ENCODE data around the gene MRTFA. TPM values are rescaled to one million over a fixed set of nuclear protein-coding genes. Genes with fewer than 3 reads are reported as not detected.

MRTFA gene
- total RNA-seq, 1 donor from 2014 or later: 68.4 TPM

- H3K27me3 Mint-ChIP-seq (ENCODE audit: unreplicated experiment): peaks cover 34% of the 10 kb centered on the region
- H3K27ac Mint-ChIP-seq (ENCODE audit: unreplicated experiment): no peak overlapping the region
Observed at GRCh38 chr22:40418366-40419201, 217.9 kb downstream of the MRTFA start.

GRCh38 chr22:40417881-40418280 is 218.6 kb downstream of the MRTFA start:
- no peak for TF ChIP-seq CTCF (IDR thresholded peaks at IDR 0.05; ENCODE audit: unreplicated experiment)
- Mint-ChIP-seq H3K36me3 (ENCODE audit: low read depth, unreplicated experiment) (peaks cover 55% of the 10 kb centered on the region), H3K4me3 (ENCODE audit: unreplicated experiment) (no peak overlapping the region), H3K27ac (ENCODE audit: unreplicated experiment) (no peak overlapping the region), H3K9me3 (ENCODE audit: unreplicated experiment) (no peaks in the 10 kb centered on the region), H3K4me1 (ENCODE audit: unreplicated experiment) (peaks cover 21% of the 10 kb centered on the region), H3K27me3 (ENCODE audit: unreplicated experiment) (peaks cover 31% of the 10 kb centered on the region)
- DNase-seq (ENCODE audit: low spot score): no peak

More at GRCh38 chr22:40418366-40419201, 217.9 kb downstream of the MRTFA start:
- Mint-ChIP-seq H3K9me3 (ENCODE audit: unreplicated experiment) (no peaks in the 10 kb centered on the region), H3K4me1 (ENCODE audit: unreplicated experiment) (peaks cover 21% of the 10 kb centered on the region), H3K36me3 (ENCODE audit: low read depth, unreplicated experiment) (peaks cover 62% of the 10 kb centered on the region), H3K4me3 (ENCODE audit: unreplicated experiment) (no peak overlapping the region)
- no peak for DNase-seq (ENCODE audit: low spot score)
- TF ChIP-seq CTCF (IDR thresholded peaks at IDR 0.05; ENCODE audit: unreplicated experiment): no peak

- H3K36me3 Mint-ChIP-seq (ENCODE audit: low read depth, unreplicated experiment): peaks cover 51% of the 10 kb centered on the region
- peaks cover 27% of the 10 kb centered on the region for H3K27me3 Mint-ChIP-seq (ENCODE audit: unreplicated experiment)
- H3K4me1 Mint-ChIP-seq (ENCODE audit: unreplicated experiment): peaks cover 21% of the 10 kb centered on the region
- DNase-seq (ENCODE audit: low spot score): no peak
- no peaks in the 10 kb centered on the region for H3K9me3 Mint-ChIP-seq (ENCODE audit: unreplicated experiment)
- H3K27ac Mint-ChIP-seq (ENCODE audit: unreplicated experiment): no peak overlapping the region
- peak overlapping the region; percentile 28 for H3K4me3 Mint-ChIP-seq (ENCODE audit: unreplicated experiment)
- TF ChIP-seq CTCF (IDR thresholded peaks at IDR 0.05; ENCODE audit: unreplicated experiment): no peak
Observed at GRCh38 chr22:40417041-40417440, 219.5 kb downstream of the MRTFA start.

- Mint-ChIP-seq H3K9me3 (ENCODE audit: unreplicated experiment) (no peaks in the 10 kb centered on the region), H3K4me1 (ENCODE audit: unreplicated experiment) (peaks cover 21% of the 10 kb centered on the region), H3K4me3 (ENCODE audit: unreplicated experiment) (peak overlapping the region; percentile 28), H3K36me3 (ENCODE audit: low read depth, unreplicated experiment) (peaks cover 47% of the 10 kb centered on the region), H3K27me3 (ENCODE audit: unreplicated experiment) (peaks cover 23% of the 10 kb centered on the region), H3K27ac (ENCODE audit: unreplicated experiment) (peak overlapping the region; percentile 53)
- DNase-seq (ENCODE audit: low spot score): no peak
- TF ChIP-seq CTCF (IDR thresholded peaks at IDR 0.05; ENCODE audit: unreplicated experiment): no peak
Observed at GRCh38 chr22:40416636-40417035, 219.9 kb downstream of the MRTFA start.

- H3K27ac Mint-ChIP-seq (ENCODE audit: unreplicated experiment): peak overlapping the region; percentile 68
- H3K4me3 Mint-ChIP-seq (ENCODE audit: unreplicated experiment): peak overlapping the region; percentile 28
- TF ChIP-seq CTCF (IDR thresholded peaks at IDR 0.05; ENCODE audit: unreplicated experiment): no peak
- H3K36me3 Mint-ChIP-seq (ENCODE audit: low read depth, unreplicated experiment): peaks cover 46% of the 10 kb centered on the region
- no peaks in the 10 kb centered on the region for H3K9me3 Mint-ChIP-seq (ENCODE audit: unreplicated experiment)
- no peak for DNase-seq (ENCODE audit: low spot score)
- peaks cover 21% of the 10 kb centered on the region for H3K4me1 Mint-ChIP-seq (ENCODE audit: unreplicated experiment)
- peaks cover 22% of the 10 kb centered on the region for H3K27me3 Mint-ChIP-seq (ENCODE audit: unreplicated experiment)
Observed at GRCh38 chr22:40416267-40416570, 220.3 kb downstream of the MRTFA start.
